Cardiac septum (tissue), 1 donor: ENCODE data around the gene PPHLN1. TPM values are rescaled to one million over a fixed set of nuclear protein-coding genes. Genes with fewer than 3 reads are reported as not detected.

ENCODE experiments used
- DNase-seq: peaks from one replicate; pipeline ENCODE4 v3.0.0-alpha.2; 2020; ENCODE audit warnings: low spot score
- intact Hi-C: fragments of 100-400 bp; cut with DNase I; formaldehyde crosslinking; loops from one replicate; pipeline ENCODE4 v1.14.0; 2022
- total RNA-seq: library from RNA; stranded (reverse); fragmentation: NEBNext Ultra II Directional; extraction: Animal tissue kit (Norgen Biotek cat#: 25700); gene quantifications from one replicate; pipeline ENCODE4 v1.2.1, GENCODE V29; 2021
- donor health status: DM: no; HTN: no; CAD: no.

The PPHLN1 gene
- total RNA-seq, 1 donor from 2014 or later = 33.7 TPM

GRCh38 chr12:42420395-42420794, 94.4 kb downstream of the PPHLN1 start:
- intact Hi-C loops = no loop called here
- DNase-seq = no peak

GRCh38 chr12:42421844-42422779, 96.1 kb downstream of the PPHLN1 start:
- intact Hi-C loops = no loop called here
- no peak for DNase-seq

- intact Hi-C loops = no loop called here
- DNase-seq = no peak
These were observed 96.8 kb downstream of the PPHLN1 start for GRCh38 chr12:42422785-42423184.

GRCh38 chr12:42426746-42427145, 100.8 kb downstream of the PPHLN1 start:
- DNase-seq = no peak
- intact Hi-C loops = no loop called here

- DNase-seq = no peak
- intact Hi-C loops = no loop called here
These were observed 102.9 kb downstream of the PPHLN1 start for GRCh38 chr12:42428850-42429249.

GRCh38 chr12:42432517-42433140, 106.7 kb downstream of the PPHLN1 start:
- no peak for DNase-seq
- intact Hi-C loops = no loop called here

GRCh38 chr12:42440608-42441007, 114.6 kb downstream of the PPHLN1 start:
- no peak for DNase-seq
- intact Hi-C loops = no loop called here

GRCh38 chr12:42442311-42442759, 116.4 kb downstream of the PPHLN1 start:
- intact Hi-C loops = no loop called here
- DNase-seq = no peak

GRCh38 chr12:42442888-42443287, 116.9 kb downstream of the PPHLN1 start:
- DNase-seq = no peak
- intact Hi-C loops = no loop called here

- intact Hi-C loops = no loop called here
- no peak for DNase-seq
These were observed 118.4 kb downstream of the PPHLN1 start for GRCh38 chr12:42444192-42444943.

GRCh38 chr12:42445891-42446290, 119.9 kb downstream of the PPHLN1 start:
- DNase-seq = no peak
- intact Hi-C loops = no loop called here

GRCh38 chr12:42446761-42447160, 120.8 kb downstream of the PPHLN1 start:
- DNase-seq = no peak
- intact Hi-C loops = no loop called here

GRCh38 chr12:42447371-42447786, 121.4 kb downstream of the PPHLN1 start:
- intact Hi-C loops = no loop called here

GRCh38 chr12:42448841-42449240, 122.9 kb downstream of the PPHLN1 start:
- no peak for DNase-seq
- intact Hi-C loops = no loop called here

More at GRCh38 chr12:42447371-42447786, 121.4 kb downstream of the PPHLN1 start:
- DNase-seq = no peak

GRCh38 chr12:42450248-42450647, 124.3 kb downstream of the PPHLN1 start:
- intact Hi-C loops = no loop called here
- no peak for DNase-seq

GRCh38 chr12:42458575-42458974, 132.6 kb downstream of the PPHLN1 start:
- DNase-seq = no peak
- intact Hi-C loops = no loop called here

GRCh38 chr12:42459336-42459847, 133.4 kb downstream of the PPHLN1 start:
- no peak for DNase-seq
- intact Hi-C loops = no loop called here

- intact Hi-C loops = no loop called here
- DNase-seq = no peak
These were observed 136.5 kb downstream of the PPHLN1 start for GRCh38 chr12:42462486-42462885.

- DNase-seq = no peak
- intact Hi-C loops = no loop called here
These were observed 137.7 kb downstream of the PPHLN1 start for GRCh38 chr12:42463671-42464070.

- DNase-seq = no peak
- intact Hi-C loops = no loop called here
These were observed 142.4 kb downstream of the PPHLN1 start for GRCh38 chr12:42468341-42468821.
